Stimulated activated CD4-positive, alpha-beta T cell treated with anti-CD3 and anti-CD28 coated beads, Interleukin-15, amount 100 ng/mL, for 1 hour (primary cell): ENCODE measurements around the gene SLMAP.
"Not testable (repeated sequence)": the region's sequence is repeated elsewhere in the genome, so short reads cannot be mapped to it uniquely, and the experiment has no call there.

Experiments used
- DNase-seq, 2 donors: peaks; one replicate each; pipeline ENCODE4 v3.0.0-alpha.2; 2020; ENCODE audit warnings: low read depth in 1 of 2, low spot score in 1 of 2

The SLMAP gene

DNA sequence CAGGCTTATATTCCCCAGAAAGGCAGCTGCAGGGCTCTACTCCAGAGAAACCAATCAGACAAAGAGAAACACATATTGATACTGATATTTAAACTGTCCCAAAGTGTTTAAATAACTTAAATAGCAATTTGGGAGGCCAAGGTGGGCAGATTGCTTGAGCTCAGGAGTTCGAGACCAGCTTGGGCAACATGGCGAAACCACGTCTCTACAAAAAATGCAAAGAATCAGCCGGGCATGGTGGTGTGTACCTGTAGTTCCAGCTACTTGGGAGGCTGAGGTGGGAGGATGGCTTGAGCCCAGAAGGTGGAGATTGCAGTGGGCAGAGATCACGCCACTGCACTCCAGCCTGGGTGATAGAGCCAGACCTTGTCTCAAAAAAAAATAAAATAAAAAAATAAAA, 128.3 kb downstream of the SLMAP start:
- not testable (repeated sequence) for DNase-seq

DNA sequence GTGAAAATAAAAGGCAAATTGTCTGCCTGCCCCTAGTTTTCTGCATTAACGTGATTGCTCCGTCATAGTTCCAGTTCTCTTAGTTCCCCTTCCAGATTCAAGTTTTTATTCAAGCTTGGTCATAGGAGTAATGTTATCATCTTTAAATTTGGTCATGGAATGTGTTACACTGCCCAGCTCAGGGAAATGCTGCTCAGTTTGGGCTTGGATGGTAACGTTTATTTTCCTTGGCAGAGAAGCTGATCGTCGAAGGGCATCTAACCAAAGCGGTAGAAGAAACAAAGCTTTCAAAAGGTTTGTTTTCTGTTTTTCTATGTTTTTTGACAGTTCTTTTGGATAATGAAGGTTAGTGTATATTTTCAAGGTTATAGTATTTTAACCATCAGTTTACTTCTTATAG, 133.7 kb downstream of the SLMAP start:
- DNase-seq = no peak

DNA sequence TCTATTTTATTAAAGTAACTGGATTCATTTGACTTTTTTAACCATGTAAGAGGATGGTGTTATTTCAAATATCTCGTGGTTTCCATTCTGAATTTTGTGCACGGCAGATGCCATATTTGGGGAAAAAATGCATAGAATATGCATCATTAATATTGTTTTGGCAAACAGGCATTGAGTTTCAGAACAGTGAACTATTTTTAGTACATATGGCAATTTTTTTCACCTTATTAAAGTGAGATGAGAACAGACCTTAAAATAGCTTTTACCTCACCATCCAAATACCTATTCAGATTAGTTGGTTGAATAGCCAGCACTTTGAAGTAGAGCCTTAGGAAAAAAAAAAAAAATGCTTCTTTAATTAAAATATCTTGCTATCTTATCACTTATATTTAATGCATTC, 134.8 kb downstream of the SLMAP start:
- DNase-seq = no peak

DNA sequence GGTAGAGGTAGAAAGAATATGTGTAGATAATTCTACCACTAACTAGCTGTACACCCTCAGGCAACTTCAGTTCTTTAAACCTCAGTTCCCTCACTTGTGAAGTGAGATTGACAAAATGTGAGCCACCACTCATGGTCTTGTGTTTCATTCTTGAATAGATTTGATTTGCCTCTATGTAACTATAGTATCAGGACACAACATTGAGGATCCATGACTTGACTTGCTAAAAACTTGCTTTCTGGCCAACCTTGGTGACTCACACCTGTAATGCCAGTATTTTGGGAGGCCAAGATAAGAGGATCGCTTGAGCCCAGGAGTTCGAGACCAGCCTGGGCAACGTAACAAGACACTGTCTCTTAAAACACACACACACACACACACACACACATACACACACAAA, 136.3 kb downstream of the SLMAP start:
- no peak for DNase-seq

DNA sequence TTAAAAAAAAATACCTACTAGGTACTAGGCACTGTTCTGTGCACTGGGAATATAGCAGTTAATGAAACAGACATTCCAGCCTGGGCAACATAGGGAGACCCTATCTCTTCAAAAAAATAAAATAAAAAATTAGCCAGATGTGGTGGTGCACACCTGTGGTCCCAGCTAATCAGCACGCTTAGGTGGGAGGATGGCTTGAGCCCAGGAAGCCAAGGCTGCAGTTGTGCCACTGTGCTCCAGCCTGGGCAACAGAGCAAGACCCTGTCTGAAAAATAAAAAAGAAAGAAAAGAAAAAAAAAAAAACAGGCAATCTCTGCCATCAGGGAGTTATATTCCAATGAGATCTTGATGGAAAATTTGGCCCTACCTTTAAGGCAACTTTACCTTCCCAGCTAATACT, 137.0 kb downstream of the SLMAP start:
- DNase-seq = no peak

DNA sequence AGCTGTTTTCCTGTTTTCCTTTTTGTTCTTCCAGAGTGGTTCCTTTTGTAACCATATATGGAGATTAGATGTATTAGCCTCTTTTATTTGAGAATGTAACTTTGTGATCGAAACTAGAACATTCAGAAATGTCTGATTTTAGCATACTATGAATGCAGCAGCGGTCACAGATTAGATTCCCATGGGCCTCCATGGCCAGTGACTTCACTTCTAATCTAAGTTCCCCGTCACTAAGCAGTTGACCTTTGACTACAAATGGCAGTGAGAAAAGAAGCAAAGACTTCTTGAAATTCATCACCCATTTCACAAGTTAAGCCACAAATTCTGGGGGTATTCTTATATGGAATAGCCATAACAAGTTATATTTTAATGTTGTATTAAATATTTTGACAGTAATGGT, 137.6 kb downstream of the SLMAP start:
- no peak for DNase-seq

DNA sequence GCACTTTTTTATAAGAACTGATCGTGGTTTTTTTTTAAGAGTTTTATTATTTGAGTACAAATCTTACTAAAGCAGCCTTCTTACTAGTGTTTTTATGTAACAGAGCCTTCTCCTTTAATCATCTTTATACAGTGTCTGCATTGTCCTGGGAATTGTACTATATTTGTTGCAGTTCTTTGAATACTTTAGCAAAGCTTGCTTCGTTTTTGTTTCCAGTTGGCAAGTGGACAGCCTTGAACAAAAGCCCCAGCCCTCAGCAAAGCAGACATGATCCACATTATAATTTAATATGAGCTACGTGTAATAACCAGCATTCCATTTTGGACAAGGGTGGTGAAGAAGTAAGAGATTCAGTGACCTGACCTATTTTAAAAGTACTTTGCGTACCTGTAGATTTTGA, 139.9 kb downstream of the SLMAP start:
- DNase-seq = no peak

DNA sequence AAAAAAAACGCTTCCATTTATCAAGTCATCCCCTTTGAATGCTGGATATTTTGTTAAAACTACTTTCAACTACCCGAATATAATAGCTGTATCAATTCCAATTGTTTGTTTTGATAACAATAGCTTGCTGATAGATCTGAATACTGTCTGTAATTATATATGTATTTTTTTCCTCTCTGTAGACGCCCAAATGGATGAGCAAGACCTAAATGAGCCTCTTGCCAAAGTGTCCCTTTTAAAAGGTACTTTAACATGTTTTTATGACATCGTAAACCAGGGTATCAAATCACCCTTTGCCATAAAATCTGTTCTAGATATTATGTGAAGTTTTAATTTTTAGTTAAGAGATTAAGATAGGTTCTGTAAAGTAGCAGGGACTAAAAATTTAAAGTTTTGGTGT, 140.6 kb downstream of the SLMAP start:
- no peak for DNase-seq

DNA sequence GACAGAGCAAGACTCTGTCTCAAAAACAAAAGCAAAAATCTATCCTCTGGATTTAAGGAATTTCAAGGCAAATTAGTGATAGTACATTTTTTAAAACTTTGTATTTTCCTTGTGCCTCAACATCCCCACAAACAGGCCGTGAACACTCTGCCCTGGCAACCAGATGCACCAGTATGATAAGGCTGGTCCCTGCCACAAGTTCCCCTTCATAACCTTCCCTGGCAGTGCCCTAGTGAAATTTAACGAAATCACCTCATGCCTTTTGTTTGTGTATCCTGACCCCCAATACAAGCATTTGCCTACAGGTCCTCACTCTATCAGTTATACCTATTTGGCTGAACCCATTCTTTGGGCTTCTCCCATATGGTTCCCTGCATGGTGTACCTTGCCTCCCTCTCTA, 144.7 kb downstream of the SLMAP start:
- DNase-seq = no peak

DNA sequence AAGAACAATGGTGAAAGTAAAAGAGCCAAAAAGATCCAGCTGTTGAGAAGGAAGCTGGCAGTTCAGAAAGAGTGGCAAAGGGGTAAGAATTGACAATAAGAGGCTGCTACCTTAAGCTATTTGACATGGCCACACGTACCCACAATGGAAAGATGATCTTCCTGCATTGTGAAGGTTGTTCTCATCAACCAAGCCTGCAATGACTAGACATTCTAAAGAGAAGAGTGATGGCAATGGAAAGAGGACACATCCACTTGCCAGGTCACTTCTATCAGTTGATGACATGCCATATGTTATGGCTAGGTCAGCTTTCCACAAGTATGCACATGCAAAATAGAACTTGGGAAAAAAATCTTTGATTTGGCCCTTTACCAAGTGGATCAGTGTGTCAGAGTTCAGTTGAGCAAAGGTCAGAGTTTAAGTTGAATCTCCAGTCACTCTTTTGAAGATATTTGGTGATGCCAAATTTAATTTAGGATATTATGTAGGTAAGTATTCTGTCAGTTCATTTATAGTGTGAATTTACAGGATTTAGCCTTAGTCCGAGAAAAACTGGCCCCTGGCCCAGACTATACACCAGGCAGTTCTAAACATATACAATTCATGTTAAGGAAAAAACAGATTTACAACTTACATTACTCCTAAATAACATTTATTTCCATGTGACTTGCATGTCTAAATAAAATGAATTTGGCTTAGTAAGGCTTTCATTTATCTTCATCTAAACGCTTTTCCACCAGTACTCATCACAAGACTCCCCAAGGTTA, 147.2 kb downstream of the SLMAP start:
- no peak for DNase-seq

DNA sequence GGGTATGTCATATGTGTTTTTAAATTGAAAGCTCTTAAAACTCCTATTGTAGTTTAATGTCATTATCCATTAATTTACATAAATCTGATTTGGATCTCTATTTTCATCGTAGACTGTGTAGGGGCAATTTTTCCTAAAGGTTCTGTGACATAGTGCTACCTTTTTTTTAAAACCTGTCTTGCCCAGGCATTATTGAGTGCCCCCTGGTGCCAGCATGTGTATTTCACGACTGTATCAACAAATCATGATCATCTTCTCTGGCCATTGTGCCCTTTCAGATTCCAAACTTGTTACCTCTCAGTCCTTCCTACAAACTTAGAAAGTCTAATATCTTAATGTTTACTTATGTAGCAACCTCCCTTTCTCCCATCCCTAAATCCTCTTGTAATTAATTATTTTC, 154.9 kb downstream of the SLMAP start:
- DNase-seq = no peak

DNA sequence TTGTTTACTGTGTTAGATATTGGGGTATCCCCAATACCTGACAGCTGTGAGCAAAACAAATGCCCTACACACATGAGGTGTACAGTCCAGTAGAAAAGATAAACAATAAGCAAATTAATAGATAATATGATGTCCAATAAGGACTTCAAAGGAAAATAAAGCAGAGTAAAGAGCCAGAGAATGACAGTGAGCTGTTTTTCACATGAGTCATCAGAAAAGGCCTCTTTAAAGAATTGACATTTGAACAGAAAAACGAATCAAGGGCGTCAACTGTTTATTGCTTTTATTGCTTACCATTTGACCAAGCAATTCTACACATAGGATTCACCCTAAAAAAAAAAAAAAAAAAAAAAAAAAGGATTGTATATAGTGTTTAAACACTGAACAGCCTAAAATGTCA, 155.5 kb downstream of the SLMAP start:
- DNase-seq = no peak

DNA sequence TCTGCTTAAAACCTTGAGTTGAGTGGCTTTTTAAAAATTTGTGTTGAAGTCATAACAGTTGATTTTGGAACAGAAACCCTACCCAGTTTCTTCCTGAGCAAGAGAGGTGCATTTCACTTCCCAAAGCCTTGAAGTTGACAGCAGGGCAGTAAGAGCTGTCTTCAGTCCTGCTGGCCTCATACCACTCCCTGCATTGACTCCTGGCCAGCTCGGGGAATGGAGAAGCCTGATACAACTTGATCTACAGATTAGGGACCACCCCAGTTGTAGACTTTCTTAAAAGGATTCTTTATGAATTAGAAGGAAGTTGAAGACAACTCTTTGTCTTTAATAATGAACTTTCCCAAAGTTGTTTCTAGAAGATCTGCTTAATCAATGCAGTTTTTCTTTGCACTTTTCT, 161.5 kb downstream of the SLMAP start:
- no peak for DNase-seq

DNA sequence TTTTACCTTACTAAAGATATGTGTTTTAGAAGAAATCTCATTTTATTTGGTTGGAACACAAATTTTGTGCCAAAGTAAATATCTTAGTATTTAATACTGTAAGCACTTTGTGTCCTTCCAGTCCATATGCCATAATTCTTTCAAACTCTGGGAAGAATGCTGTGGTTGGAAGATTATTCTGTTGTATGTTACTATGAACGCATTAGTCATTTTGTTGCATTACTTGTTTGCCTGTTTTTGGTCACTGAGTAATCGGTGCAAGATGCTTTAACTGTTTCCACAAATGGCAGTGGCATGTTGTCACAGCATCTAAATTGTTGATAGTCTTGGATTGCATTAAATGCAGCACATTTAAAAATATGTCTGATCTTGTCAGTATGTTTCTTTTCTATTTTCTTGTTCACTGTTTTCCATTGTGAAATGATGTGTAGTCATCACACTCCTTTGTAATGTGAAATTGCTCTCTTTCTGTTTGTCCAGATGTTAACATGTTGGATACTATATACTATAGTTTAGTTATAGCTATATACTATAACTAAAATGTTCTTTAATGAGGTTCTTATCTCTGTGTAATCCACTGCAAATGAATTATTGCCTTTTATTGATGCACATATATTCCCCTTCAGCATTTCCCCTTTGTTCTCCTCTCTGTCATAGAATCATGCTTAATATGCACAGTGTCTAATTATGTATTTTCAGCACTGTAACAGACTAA, 162.2 kb downstream of the SLMAP start:
- no peak for DNase-seq

DNA sequence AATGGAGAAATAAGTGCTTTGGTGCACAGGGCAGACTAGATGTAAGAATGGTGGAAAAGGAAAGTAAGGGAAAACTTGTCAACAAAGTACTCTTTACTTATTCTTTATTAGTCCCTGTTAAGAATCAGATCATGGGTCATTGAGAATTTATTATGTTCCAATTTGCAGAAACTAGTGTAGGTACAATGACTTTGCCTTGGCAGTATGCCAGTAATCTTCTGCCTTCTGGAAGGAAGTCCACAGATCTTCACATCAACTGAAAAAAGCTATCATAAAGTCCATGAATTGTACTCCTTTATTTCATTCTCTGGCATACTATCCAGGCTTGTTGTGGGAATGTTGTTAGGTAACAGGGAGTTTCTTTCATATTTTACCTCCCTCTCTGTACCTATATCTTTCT, 163.9 kb downstream of the SLMAP start:
- DNase-seq = no peak

DNA sequence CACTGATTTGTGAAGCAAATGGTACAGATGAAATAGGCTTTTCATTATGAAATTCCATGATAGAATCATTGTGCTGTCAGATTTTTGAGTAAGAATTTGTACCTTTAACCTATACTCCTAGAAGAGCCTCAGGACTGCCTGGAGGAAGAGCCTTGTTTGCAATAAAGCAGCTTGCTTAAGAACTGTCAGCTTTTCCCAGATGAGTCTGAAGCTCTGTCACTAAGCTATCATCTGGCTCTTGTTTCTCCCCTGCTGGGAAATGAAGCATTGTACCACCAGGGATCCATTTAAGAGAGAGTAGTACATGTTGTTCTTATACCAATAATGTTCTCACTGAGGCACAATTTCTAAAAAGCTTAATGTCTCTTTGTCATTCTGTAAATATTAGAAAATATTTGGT, 167.0 kb downstream of the SLMAP start:
- no peak for DNase-seq

DNA sequence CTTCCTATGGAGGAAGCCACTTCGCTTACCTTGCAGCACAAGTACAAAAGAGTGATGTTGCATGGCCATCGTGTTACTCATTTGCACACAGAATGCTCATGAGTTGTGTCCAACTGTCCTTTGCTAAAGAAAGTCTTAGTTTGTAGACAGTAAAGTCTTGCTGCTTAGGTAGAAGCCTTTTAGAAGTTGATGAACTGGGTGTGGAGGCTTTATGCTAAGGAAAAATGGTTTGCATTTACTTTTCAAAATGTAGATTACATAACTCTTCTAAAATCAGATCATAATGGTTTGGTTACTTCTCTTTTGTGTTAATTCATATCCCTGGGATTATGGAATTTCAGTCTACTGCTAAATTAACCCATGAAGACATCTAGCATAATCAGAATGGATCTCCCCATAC, 167.6 kb downstream of the SLMAP start:
- no peak for DNase-seq

DNA sequence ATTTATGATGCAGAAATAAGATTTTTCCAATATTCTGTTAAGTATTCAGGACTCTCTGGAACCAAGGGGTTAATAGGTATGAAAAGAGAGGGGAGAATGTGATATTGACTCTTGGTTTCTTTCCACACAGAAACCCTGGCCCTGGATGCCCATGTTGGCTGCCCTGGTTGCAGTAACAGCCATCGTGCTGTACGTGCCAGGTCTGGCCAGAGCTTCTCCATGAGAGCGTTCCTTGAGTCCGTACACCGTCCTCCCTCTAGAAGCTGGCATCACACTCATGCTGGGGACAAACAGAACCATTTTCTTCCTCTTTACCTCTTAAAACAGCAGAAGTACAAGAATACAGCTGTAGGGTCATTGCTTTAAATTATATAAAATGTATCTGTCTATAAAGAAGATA, 171.1 kb downstream of the SLMAP start:
- DNase-seq = no peak

DNA sequence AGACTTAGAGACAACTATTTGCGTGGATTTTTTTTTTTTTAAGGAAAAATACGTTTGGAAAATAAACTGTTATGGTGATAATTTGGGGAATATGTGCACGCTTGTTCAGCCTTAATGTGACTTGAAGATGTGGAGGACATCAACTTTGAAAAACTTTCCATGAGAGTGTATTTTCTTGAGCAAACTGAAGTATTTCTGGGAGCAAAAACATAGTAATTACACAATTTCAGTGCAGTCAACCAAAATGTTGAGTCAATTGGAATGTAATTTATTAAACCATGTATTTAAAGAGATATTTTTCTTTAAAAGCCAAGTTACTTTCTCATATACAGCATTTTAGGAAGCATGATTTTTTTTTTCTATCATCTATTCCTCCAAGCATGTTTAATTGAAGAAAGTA, 171.8 kb downstream of the SLMAP start:
- DNase-seq = no peak

DNA sequence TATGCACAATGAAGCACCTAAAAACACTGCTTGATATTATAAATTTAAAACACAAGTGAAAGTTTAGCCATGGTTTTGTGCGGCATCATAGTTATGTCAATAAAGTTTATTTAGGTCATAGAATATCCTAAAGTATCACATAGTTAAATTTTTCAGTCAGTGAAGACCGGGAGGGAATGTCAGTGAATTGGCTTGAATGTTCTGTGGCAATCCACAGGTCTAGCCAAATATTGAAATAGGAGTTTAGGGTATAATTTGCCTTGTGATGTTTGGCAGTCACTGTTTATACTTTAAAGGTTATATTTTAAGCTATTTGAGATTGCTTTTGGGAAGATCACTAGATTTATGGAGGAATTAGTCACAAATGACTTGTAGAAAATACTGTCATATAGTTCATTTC, 172.4 kb downstream of the SLMAP start:
- no peak for DNase-seq

DNA sequence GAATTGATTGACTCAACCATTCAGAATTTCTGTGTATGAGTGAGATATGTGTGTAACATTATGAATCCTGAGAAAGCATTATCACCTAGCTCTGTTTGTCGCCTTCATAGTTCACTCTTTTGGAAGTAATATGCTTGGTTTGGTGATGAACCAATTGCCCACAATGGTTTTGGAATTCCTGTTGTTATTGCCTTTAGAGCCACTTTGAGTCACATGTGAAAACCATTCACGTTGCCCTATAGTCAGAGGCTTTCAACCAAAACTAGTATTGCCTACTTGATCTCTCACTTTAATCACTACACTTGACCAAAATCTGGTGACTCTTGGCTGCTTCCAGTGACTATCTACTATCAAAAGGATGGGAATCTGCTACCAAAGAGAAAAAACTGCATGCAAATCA, 173.9 kb downstream of the SLMAP start:
- DNase-seq = no peak

DNA sequence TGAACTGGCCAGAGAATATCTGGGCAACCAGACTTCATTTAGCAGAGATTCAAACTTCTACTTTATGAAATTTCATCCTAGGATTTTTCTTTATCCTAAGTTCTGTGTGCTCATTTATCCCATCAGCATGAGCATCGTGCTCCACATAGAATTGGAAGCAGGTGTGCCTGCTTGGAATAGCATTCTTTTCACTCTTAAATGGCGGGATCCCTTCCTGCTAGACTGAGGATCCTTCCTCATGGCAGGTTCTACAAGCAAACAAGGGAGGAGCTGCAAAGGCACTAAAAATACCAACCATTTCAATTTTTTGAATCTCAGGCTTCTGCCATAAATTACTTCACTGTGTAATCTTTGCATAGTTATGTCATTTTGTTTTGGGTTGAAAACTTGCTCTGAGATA, 177.5 kb downstream of the SLMAP start:
- DNase-seq = no peak

DNA sequence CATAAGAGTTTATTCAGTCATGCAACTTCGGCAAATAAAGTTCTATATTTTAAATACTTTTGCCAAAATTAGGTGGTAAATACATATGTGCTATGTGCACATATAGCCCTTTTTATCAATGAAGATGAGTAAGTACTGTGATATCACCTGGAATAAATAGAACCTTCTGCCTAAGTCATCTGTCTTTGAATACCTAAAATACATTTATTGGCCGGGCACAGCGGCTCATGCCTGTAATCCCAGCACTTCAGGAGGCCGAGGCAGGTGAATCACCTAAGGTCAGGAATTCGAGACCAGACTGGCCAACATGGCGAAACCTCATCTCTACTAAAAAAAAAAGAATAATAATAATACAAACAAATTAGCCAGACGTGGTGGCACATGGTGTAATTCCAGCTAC, 178.3 kb downstream of the SLMAP start:
- DNase-seq = no peak
